HepG2 (cell line): ENCODE data around the gene CROCC. TPM values are rescaled to one million over a fixed set of nuclear protein-coding genes. Genes with fewer than 3 reads are reported as not detected.
A peak's percentile ranks its signal among the peaks of the same experiment; 100 is the strongest.

Source experiments
- ATAC-seq: fragments of 200-7000 bp; cut with Tn5 transposase; 3 replicates; pipeline ENCODE4 v1.9.1; 2020; ENCODE audit warnings: mild to moderate bottlenecking, moderate library complexity
- BruUV-seq: library from RNA; stranded (reverse); fragments of 400-500 nt; replicated peaks from 2 replicates; lab custom pipeline; 2021; lab: Mats Ljungman, UMichigan
- CTCF ChIA-PET: fragments of 300-600 bp; formaldehyde crosslinking; extraction: SDS; loops from one replicate; lab custom pipeline; 2021; ENCODE audit warnings: low total read pairs, inconsistent platforms, low intra/inter-chr PET ratio; lab: Yijun Ruan, JAX
- POLR2A ChIA-PET: fragments of 350-600 bp; sonication (Branson Sonifier 250); formaldehyde crosslinking; loops from one replicate; lab custom pipeline; 2020; ENCODE audit warnings: antibody characterized with exemption, inconsistent platforms; lab: Yijun Ruan, JAX
- DNase-seq: peaks from one replicate; pipeline ENCODE4 v3.0.0-alpha.2; 2015; ENCODE audit warnings: low spot score
- FAIRE-seq: peaks from 3 replicates; lab custom pipeline; 2011; peaks lifted over from hg19 to GRCh38; lab: Jason Lieb, UNC
- H2AFZ ChIP-seq: one replicate; pipeline ENCODE4 v1.6.1; 2011; ENCODE audit warnings: low read length, inconsistent platforms
- H3K27ac ChIP-seq: fragments of 300-600 bp; 3 replicates; pipeline ENCODE4 v1.8.0; 2011; ENCODE audit warnings: mixed run types, mild to moderate bottlenecking, mixed read lengths, low read length, inconsistent platforms; ENCODE audit not compliant: insufficient read depth; ENCODE audit errors: extremely low read length
- H3K27me3 ChIP-seq, 2 experiments: fragments of 200-600 bp in 1 of 2; 2 replicates in 1 of 2; 3 replicates in 1 of 2; pipeline versions ENCODE4 v1.6.0 to v1.8.0; 2011; ENCODE audit warnings: low read length in 2 of 2, mild to moderate bottlenecking in 2 of 2, moderate library complexity in 2 of 2, inconsistent platforms in 1 of 2; ENCODE audit not compliant: insufficient read depth in 2 of 2, control insufficient read depth in 1 of 2
- H3K36me3 ChIP-seq, 2 experiments: fragments of 200-600 bp in 1 of 2; replicated peaks in 1 of 2; 2 replicates in 1 of 2; 3 replicates in 1 of 2; pipeline versions ENCODE4 v1.5.1 to v1.8.0; 2011; ENCODE audit warnings: low read length in 2 of 2, inconsistent platforms in 1 of 2; ENCODE audit not compliant: insufficient read depth in 2 of 2, control insufficient read depth in 1 of 2
- H3K4me1 ChIP-seq: 2 replicates; pipeline ENCODE4 v1.5.1; 2012; ENCODE audit warnings: low read length, inconsistent platforms; ENCODE audit not compliant: insufficient read depth
- H3K4me2 ChIP-seq: 2 replicates; pipeline ENCODE4 v1.6.0; 2011; ENCODE audit warnings: low read depth, low read length, inconsistent platforms
- H3K4me3 ChIP-seq, 3 experiments: fragments of 200-600 bp in 1 of 3; sonication (generic), shearing (Covaris generic) in 1 of 3; replicated peaks in 1 of 3; 2 replicates each; pipeline ENCODE4 v1.5.1; 2011 to 2016; ENCODE audit warnings: low read length in 3 of 3, inconsistent platforms in 2 of 3, low read depth in 2 of 3, mild to moderate bottlenecking in 2 of 3, control low read depth in 1 of 3, mixed read lengths in 1 of 3; ENCODE audit not compliant: insufficient read depth in 1 of 3
- H3K79me2 ChIP-seq: one replicate; pipeline ENCODE4 v1.6.1; 2011; ENCODE audit warnings: low read length, inconsistent platforms; ENCODE audit not compliant: insufficient read depth
- H3K9ac ChIP-seq: 2 replicates; pipeline ENCODE4 v1.6.0; 2011; ENCODE audit warnings: mild to moderate bottlenecking, low read depth, low read length, inconsistent platforms; ENCODE audit not compliant: insufficient read depth
- H3K9me3 ChIP-seq: 2 replicates; pipeline ENCODE4 v1.5.1; 2012; ENCODE audit warnings: mild to moderate bottlenecking, low read length
- H4K20me1 ChIP-seq: 2 replicates; pipeline ENCODE4 v1.6.0; 2011; ENCODE audit warnings: inconsistent platforms, mild to moderate bottlenecking, low read length, moderate library complexity; ENCODE audit not compliant: insufficient read depth
- CAMTA2 ChIP-seq: sonication (generic); formaldehyde crosslinking; IDR thresholded peaks from 2 replicates; pipeline ENCODE4 v1.4.0; 2020; ENCODE audit warnings: mild to moderate bottlenecking, missing genetic modification reagents, borderline replicate concordance
- DMAP1 ChIP-seq: IDR thresholded peaks from 2 replicates; pipeline ENCODE4 v1.6.1; 2016
- HNRNPLL ChIP-seq: fragments of 200-400 bp; formaldehyde crosslinking; IDR thresholded peaks from 2 replicates; pipeline ENCODE4 v1.6.1; 2017; ENCODE audit warnings: mild to moderate bottlenecking, low read depth, low read length; ENCODE audit not compliant: poor library complexity, severe bottlenecking
- KDM3A ChIP-seq: IDR thresholded peaks from 2 replicates; pipeline ENCODE4 v1.6.1; 2018; ENCODE audit warnings: low read depth, missing compliant biosample characterization
- KDM4B ChIP-seq: sonication (generic); formaldehyde crosslinking; IDR thresholded peaks from 2 replicates; pipeline ENCODE4 v1.4.0; 2020; ENCODE audit warnings: missing genetic modification reagents
- MAZ ChIP-seq, 2 experiments: sonication (generic) in 1 of 2; formaldehyde crosslinking in 1 of 2; IDR thresholded peaks; 2 replicates each; pipeline versions ENCODE4 v1.5.0 to v1.6.1; 2012 to 2020; ENCODE audit warnings: low read depth in 2 of 2, mild to moderate bottlenecking in 2 of 2, borderline replicate concordance in 1 of 2, improper control_type of control experiment in 1 of 2, low read length in 1 of 2, missing genetic modification reagents in 1 of 2, moderate library complexity in 1 of 2
- NFE2L1 ChIP-seq: sonication (generic); formaldehyde crosslinking; IDR thresholded peaks from 2 replicates; pipeline ENCODE4 v1.4.0; 2020; ENCODE audit warnings: missing genetic modification reagents, mild to moderate bottlenecking, borderline replicate concordance
- ZKSCAN1 ChIP-seq: fragments of 150-350 bp; IDR thresholded peaks from 2 replicates; pipeline ENCODE4 v1.6.1; 2014; ENCODE audit warnings: low read length
- ZNF430 ChIP-seq: sonication (generic); formaldehyde crosslinking; IDR thresholded peaks from 2 replicates; pipeline ENCODE4 v1.9.0; 2021; ENCODE audit warnings: mild to moderate bottlenecking, missing genetic modification reagents
- ZNF441 ChIP-seq: sonication (generic); formaldehyde crosslinking; IDR thresholded peaks from 2 replicates; pipeline ENCODE4 v1.7.0; 2021; ENCODE audit warnings: missing genetic modification reagents, borderline replicate concordance
- ZNF614 ChIP-seq: IDR thresholded peaks from 2 replicates; pipeline ENCODE4 v1.6.1; 2018; ENCODE audit warnings: missing biosample characterization, missing genetic modification reagents, inconsistent platforms, borderline replicate concordance
- ZSCAN20 ChIP-seq: sonication (generic); formaldehyde crosslinking; IDR thresholded peaks from 2 replicates; pipeline ENCODE4 v1.4.0; 2020; ENCODE audit warnings: missing genetic modification reagents, mild to moderate bottlenecking, borderline replicate concordance
- WGBS: methylation state at CpG from one replicate; pipeline ENCODE4 v1.1.6; 2017; ENCODE audit warnings: low lambda C conversion rate; 5-methylcytosine and 5-hydroxymethylcytosine counted together
- in situ Hi-C: cut with HindIII; loops from 2 replicates; pipeline ENCODE4 v1.10.0; 2017; ENCODE audit warnings: low pct_unique_long_range_greater_than_20kb; ENCODE audit not compliant: extremely low pct_ligation_motif_present
- intact Hi-C: fragments of 100-400 bp; cut with micrococcal nuclease; formaldehyde crosslinking; loops from one replicate; pipeline ENCODE4 v1.10.0; 2022; ENCODE audit not compliant: unreplicated experiment
- polyA plus RNA-seq, 8 experiments: library from polyadenylated mRNA; depleted of rRNA in 3 of 8; stranded (reverse) in 7 of 8; unstranded in 1 of 8; fragments of >200 nt; fragmentation: Illumina TruSeq in 4 of 8; extraction: Trizol in 4 of 8; gene quantifications; 2 replicates each; pipeline versions ENCODE4 v1.2.1 to v1.2.3, GENCODE V29; 2011 to 2016; ENCODE audit warnings: low read depth in 4 of 8, missing spikeins in 1 of 8, mixed read lengths in 1 of 8; ENCODE audit not compliant: insufficient read depth in 1 of 8
- total RNA-seq, 5 experiments: library from RNA; depleted of rRNA; stranded (reverse); fragments of >200 nt; fragmentation: Illumina TruSeq; extraction: Trizol; gene quantifications; 2 replicates each; pipeline ENCODE4 v1.2.3, GENCODE V29; 2016; ENCODE audit warnings: low read depth in 1 of 5
- TF ChIP-seq, protein P1 (sequence below): sonication (generic); formaldehyde crosslinking; IDR thresholded peaks from 2 replicates; pipeline ENCODE4 v1.5.0; 2020; ENCODE audit warnings: missing genetic modification reagents
- TF ChIP-seq, protein P2 (sequence below): sonication (generic); formaldehyde crosslinking; IDR thresholded peaks from 2 replicates; pipeline ENCODE4 v1.4.0; 2020; ENCODE audit warnings: missing genetic modification reagents
- TF ChIP-seq, protein P3 (sequence below): IDR thresholded peaks from 2 replicates; pipeline ENCODE4 v1.6.1; 2016; ENCODE audit warnings: mild to moderate bottlenecking

CROCC gene
- total and polyA plus RNA-seq, 2 of the 13 experiments (the other 11 are each of a cell fraction or from before 2014, with no cell fraction given): 7.8 to 15.5 TPM

DNA sequence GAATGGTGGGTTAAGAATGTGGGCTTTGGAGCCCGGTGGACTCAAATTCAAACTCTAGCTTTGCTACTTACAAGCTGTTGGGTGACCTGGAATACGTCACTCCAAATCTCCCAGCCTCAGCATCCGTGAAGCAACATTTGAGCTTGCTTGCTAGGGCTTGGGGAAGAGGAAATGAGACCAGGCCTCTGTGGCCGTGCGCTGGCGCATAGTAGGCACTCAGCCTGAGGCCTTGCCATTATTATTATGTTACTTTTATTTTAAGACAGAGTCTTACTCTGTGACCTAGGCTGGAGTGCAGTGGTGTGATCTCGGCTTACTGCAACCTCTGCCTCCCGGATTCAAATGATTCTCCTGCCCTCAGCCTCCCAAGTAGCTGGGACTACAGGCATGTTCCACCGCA, 70.9 kb downstream of the CROCC start:
- H3K27me3 ChIP-seq: no peaks in the 10 kb centered on the region
- no peaks in the 10 kb centered on the region for H3K79me2 ChIP-seq
- no peak overlapping the region for H3K27ac ChIP-seq
- H3K4me3 ChIP-seq: no peak overlapping the region
- no peak overlapping the region for H3K9ac ChIP-seq
- BruUV-seq: no TSS peak
- ChIA-PET POLR2A (no interaction called here), CTCF (no interaction called here)
- no peaks in the 10 kb centered on the region for H3K36me3 ChIP-seq
- no peak overlapping the region for H3K4me2 ChIP-seq
- H3K4me1 ChIP-seq: no peaks in the 10 kb centered on the region
- FAIRE-seq (no peak), DNase-seq (no peak), ATAC-seq (no peak)
- 98% methylated on average over 9 of the region's 9 CpGs for WGBS
- intact Hi-C loops (no loop called here), in situ Hi-C loops (no loop called here)
- no peaks in the 10 kb centered on the region for H4K20me1 ChIP-seq
- H2AFZ ChIP-seq: no peak overlapping the region
- TF ChIP-seq ZNF441: no peak
- no peak for TF ChIP-seq ZNF614 (CRISPR knock-in tag)
- 0 out of 2 replicates have a peak, but pooled peaks have one; percentile 37 for TF ChIP-seq ZKSCAN1
- no peak for TF ChIP-seq HNRNPLL
- no peak for TF ChIP-seq ZNF430 (CRISPR knock-in tag)
- no peak for TF ChIP-seq NFE2L1
- H3K9me3 ChIP-seq: no peaks in the 10 kb centered on the region

DNA sequence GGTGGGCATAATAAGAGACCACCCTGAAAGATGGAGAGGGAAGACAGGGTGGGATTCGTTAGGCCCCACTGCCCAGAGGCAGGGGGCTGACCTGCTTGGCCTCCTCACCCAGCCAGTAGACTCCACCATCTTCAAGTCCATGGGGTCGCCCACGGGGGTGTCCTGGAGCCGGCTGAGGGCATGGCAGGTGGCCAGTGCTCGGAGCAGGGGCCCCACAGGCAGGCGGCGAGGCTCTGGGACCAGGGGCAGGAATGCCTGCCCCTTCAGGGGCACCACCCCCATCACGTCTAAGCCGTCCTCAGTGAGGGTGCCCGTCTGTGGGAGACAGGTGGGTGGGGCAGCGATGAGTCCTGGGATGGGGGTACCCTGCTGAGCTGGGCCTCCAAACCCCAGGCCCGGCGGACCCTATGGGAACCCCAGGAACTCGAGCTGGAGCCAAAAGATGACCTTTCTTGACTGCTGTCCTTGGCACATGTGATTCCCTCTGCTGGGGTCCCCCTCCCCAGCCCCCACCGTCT, 71.8 kb downstream of the CROCC start:
- Histone ChIP-seq H3K27ac (no peak overlapping the region), H3K9me3 (no peaks in the 10 kb centered on the region), H3K36me3 (no peaks in the 10 kb centered on the region), H3K9ac (no peak overlapping the region), H3K79me2 (no peaks in the 10 kb centered on the region), H4K20me1 (no peaks in the 10 kb centered on the region), H3K4me3 (no peak overlapping the region), H3K27me3 (no peaks in the 10 kb centered on the region), H3K4me1 (no peaks in the 10 kb centered on the region), H3K4me2 (no peak overlapping the region), H2AFZ (no peak overlapping the region)
- no peak for ATAC-seq
- no TSS peak for BruUV-seq
- CTCF ChIA-PET: no interaction called here
- POLR2A ChIA-PET: no interaction called here
- FAIRE-seq: no peak
- DNase-seq: no peak
- in situ Hi-C loops (no loop called here), intact Hi-C loops (no loop called here)
- WGBS: 95% methylated on average over 2 of the region's 15 CpGs
- TF ChIP-seq MAZ (IDR thresholded peaks at IDR 0.05; ENCODE audit: borderline replicate concordance, low read depth, low read length) (no peak), MAZ (CRISPR knock-in tag; IDR thresholded peaks at IDR 0.05; ENCODE audit: low read depth) (no peak), KDM4B (CRISPR knock-in tag) (no peak), CAMTA2 (no peak), KDM3A (no peak), DMAP1 (no peak), ZSCAN20 (CRISPR knock-in tag) (no peak)
- TF ChIP-seq, protein P1, sequence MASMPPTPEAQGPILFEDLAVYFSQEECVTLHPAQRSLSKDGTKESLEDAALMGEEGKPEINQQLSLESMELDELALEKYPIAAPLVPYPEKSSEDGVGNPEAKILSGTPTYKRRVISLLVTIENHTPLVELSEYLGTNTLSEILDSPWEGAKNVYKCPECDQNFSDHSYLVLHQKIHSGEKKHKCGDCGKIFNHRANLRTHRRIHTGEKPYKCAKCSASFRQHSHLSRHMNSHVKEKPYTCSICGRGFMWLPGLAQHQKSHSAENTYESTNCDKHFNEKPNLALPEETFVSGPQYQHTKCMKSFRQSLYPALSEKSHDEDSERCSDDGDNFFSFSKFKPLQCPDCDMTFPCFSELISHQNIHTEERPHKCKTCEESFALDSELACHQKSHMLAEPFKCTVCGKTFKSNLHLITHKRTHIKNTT (CRISPR knock-in tag): no peak
- TF ChIP-seq, protein P2, sequence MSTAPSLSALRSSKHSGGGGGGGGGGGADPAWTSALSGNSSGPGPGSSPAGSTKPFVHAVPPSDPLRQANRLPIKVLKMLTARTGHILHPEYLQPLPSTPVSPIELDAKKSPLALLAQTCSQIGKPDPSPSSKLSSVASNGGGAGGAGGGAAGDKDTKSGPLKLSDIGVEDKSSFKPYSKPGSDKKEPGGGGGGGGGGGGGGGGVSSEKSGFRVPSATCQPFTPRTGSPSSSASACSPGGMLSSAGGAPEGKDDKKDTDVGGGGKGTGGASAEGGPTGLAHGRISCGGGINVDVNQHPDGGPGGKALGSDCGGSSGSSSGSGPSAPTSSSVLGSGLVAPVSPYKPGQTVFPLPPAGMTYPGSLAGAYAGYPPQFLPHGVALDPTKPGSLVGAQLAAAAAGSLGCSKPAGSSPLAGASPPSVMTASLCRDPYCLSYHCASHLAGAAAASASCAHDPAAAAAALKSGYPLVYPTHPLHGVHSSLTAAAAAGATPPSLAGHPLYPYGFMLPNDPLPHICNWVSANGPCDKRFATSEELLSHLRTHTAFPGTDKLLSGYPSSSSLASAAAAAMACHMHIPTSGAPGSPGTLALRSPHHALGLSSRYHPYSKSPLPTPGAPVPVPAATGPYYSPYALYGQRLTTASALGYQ (CRISPR knock-in tag): no peak
- TF ChIP-seq, protein P3, sequence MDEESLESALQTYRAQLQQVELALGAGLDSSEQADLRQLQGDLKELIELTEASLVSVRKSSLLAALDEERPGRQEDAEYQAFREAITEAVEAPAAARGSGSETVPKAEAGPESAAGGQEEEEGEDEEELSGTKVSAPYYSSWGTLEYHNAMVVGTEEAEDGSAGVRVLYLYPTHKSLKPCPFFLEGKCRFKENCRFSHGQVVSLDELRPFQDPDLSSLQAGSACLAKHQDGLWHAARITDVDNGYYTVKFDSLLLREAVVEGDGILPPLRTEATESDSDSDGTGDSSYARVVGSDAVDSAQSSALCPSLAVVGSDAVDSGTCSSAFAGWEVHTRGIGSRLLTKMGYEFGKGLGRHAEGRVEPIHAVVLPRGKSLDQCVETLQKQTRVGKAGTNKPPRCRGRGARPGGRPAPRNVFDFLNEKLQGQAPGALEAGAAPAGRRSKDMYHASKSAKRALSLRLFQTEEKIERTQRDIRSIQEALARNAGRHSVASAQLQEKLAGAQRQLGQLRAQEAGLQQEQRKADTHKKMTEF (CRISPR knock-in tag): no peak
